ENCODE data around the gene THAP7.
"Not testable (repeated sequence)": the region's sequence is repeated elsewhere in the genome, so short reads cannot be mapped to it uniquely, and the experiment has no call there.

THAP7 gene

GRCh38 chr22:20974336-20974955 is 27.5 kb downstream of the THAP7 start:
- no peak for DNase-seq (ENCODE audit: extremely low read depth, low read depth)
- H3K4me3 ChIP-seq (replicated peaks; ENCODE audit: low read depth, low read length): no peak overlapping the region
- no peak for TF ChIP-seq CTCF (IDR thresholded peaks at IDR 0.05; ENCODE audit: low read depth, low read length, missing control alignments)

- no peak overlapping the region for H3K4me3 ChIP-seq (replicated peaks; ENCODE audit: low read depth, low read length)
- DNase-seq (ENCODE audit: extremely low read depth, low read depth): no peak
- no peak for TF ChIP-seq CTCF (IDR thresholded peaks at IDR 0.05; ENCODE audit: low read depth, low read length, missing control alignments)
These were observed 28.2 kb downstream of the THAP7 start for GRCh38 chr22:20973634-20974286.

GRCh38 chr22:20972933-20973577 is 28.9 kb downstream of the THAP7 start:
- no peak for TF ChIP-seq CTCF (IDR thresholded peaks at IDR 0.05; ENCODE audit: low read depth, low read length, missing control alignments)
- H3K4me3 ChIP-seq (replicated peaks; ENCODE audit: low read depth, low read length): no peak overlapping the region
- no peak for DNase-seq (ENCODE audit: extremely low read depth, low read depth)

- not testable (repeated sequence) for DNase-seq (ENCODE audit: extremely low read depth, low read depth); H3K4me3 ChIP-seq (replicated peaks; ENCODE audit: low read depth, low read length)
These were observed 29.8 kb downstream of the THAP7 start for GRCh38 chr22:20972014-20972694.

- TF ChIP-seq CTCF (IDR thresholded peaks at IDR 0.05; ENCODE audit: low read depth, low read length, missing control alignments): no peak
- no peak overlapping the region for H3K4me3 ChIP-seq (replicated peaks; ENCODE audit: low read depth, low read length)
- no peak for DNase-seq (ENCODE audit: extremely low read depth, low read depth)
These were observed 30.8 kb downstream of the THAP7 start for GRCh38 chr22:20970939-20971657.

GRCh38 chr22:20968281-20968977 is 33.5 kb downstream of the THAP7 start:
- no peak for DNase-seq (ENCODE audit: extremely low read depth, low read depth)
- no peak overlapping the region for H3K4me3 ChIP-seq (replicated peaks; ENCODE audit: low read depth, low read length)
- no peak for TF ChIP-seq CTCF (IDR thresholded peaks at IDR 0.05; ENCODE audit: low read depth, low read length, missing control alignments)

All from HFF-Myc (cell line).